ENCODE results near the gene INTS6L.

The INTS6L gene

DNA sequence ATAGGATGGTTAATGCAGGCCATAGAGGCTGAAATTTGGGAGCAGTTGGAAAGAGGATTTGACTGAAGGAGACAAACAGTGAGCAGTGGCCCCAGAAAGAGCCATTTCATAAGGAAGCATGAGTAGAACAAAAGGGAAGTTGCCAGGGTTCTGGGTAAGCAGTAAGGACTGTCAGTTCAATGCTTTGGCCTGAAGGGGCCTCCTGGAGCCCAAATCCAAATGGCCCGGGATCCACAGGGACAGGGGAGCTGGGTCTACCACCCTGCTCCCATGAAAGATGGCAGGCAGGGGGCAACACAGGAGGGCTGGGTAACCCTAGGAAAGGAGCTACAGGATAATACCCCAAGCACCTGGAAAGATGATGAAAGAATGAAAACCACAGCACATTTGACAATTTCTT, 4.1 kb upstream of the INTS6L start:
- H3K4me2 ChIP-seq (ENCODE audit: low read depth, low read length, poor library complexity, severe bottlenecking), result no peak overlapping the region
- no peak for TF ChIP-seq EZH2phosphoT487 (IDR thresholded peaks at IDR 0.05; ENCODE audit: borderline replicate concordance)
- peak; percentile 24 for TF ChIP-seq CTCF (conservative IDR thresholded peaks at IDR 0.05; ENCODE audit: low read length)
- no peak overlapping the region for H3K9ac ChIP-seq (ENCODE audit: low read depth, low read length, poor library complexity, severe bottlenecking)
- 0 out of 2 replicates have a peak overlapping the region, but pooled peaks have one; percentile 27 for H2AFZ ChIP-seq (ENCODE audit: low read length)
- H3K79me2 ChIP-seq (ENCODE audit: insufficient read depth, low read length), result no peaks in the 10 kb centered on the region
- no peak overlapping the region for H3K4me3 ChIP-seq (ENCODE audit: low read length, poor library complexity, severe bottlenecking)
- H4K20me1 ChIP-seq (ENCODE audit: insufficient read depth, low read length, poor library complexity, severe bottlenecking), result no peaks in the 10 kb centered on the region
- no peaks in the 10 kb centered on the region for H3K27me3 ChIP-seq (ENCODE audit: insufficient read depth, low read length, poor library complexity, severe bottlenecking)
- H3K4me1 ChIP-seq (ENCODE audit: insufficient read depth, low read length, poor library complexity, severe bottlenecking), result peaks cover 4% of the 10 kb centered on the region
- no peaks in the 10 kb centered on the region for H3K9me2 ChIP-seq (replicated peaks; ENCODE audit: low read depth, low read length)
- H3K36me3 ChIP-seq (ENCODE audit: insufficient read depth, low read length), result no peaks in the 10 kb centered on the region
- H3F3A ChIP-seq (ENCODE audit: low read depth), result no peaks in the 10 kb centered on the region
- no peaks in the 10 kb centered on the region for H3K9me3 ChIP-seq (ENCODE audit: insufficient read depth, low read depth, low read length)

- H3K36me3 ChIP-seq (ENCODE audit: insufficient read depth, low read length), result no peaks in the 10 kb centered on the region
- H4K20me1 ChIP-seq (ENCODE audit: insufficient read depth, low read length, poor library complexity, severe bottlenecking), result peaks cover 6% of the 10 kb centered on the region
- H3K9me2 ChIP-seq (replicated peaks; ENCODE audit: low read depth, low read length), result no peaks in the 10 kb centered on the region
- H3K27me3 ChIP-seq (ENCODE audit: insufficient read depth, low read length, poor library complexity, severe bottlenecking), result no peaks in the 10 kb centered on the region
- no peak overlapping the region for H3K9ac ChIP-seq (ENCODE audit: low read depth, low read length, poor library complexity, severe bottlenecking)
- H3K79me2 ChIP-seq (ENCODE audit: insufficient read depth, low read length), result peaks cover 13% of the 10 kb centered on the region
- TF ChIP-seq CTCF (conservative IDR thresholded peaks at IDR 0.05; ENCODE audit: low read length), result no peak
- no peak for TF ChIP-seq EZH2phosphoT487 (IDR thresholded peaks at IDR 0.05; ENCODE audit: borderline replicate concordance)
- no peaks in the 10 kb centered on the region for H3F3A ChIP-seq (ENCODE audit: low read depth)
- no peak overlapping the region for H2AFZ ChIP-seq (ENCODE audit: low read length)
- H3K4me2 ChIP-seq (ENCODE audit: low read depth, low read length, poor library complexity, severe bottlenecking), result no peak overlapping the region
- H3K4me3 ChIP-seq (ENCODE audit: low read length, poor library complexity, severe bottlenecking), result no peak overlapping the region
- peaks cover 4% of the 10 kb centered on the region for H3K4me1 ChIP-seq (ENCODE audit: insufficient read depth, low read length, poor library complexity, severe bottlenecking)
- H3K9me3 ChIP-seq (ENCODE audit: insufficient read depth, low read depth, low read length), result no peaks in the 10 kb centered on the region
These were observed 2.3 kb upstream of the INTS6L start for GRCh38 chrX:135518161-135518560.

GRCh38 chrX:135520022-135520552, 373 bp upstream of the INTS6L start:
- no peaks in the 10 kb centered on the region for H3K36me3 ChIP-seq (ENCODE audit: insufficient read depth, low read length)
- H3K9me2 ChIP-seq (replicated peaks; ENCODE audit: low read depth, low read length), result no peaks in the 10 kb centered on the region
- H3K79me2 ChIP-seq (ENCODE audit: insufficient read depth, low read length), result peaks cover 33% of the 10 kb centered on the region
- H3K4me3 ChIP-seq (ENCODE audit: low read length, poor library complexity, severe bottlenecking), result peak overlapping the region; percentile 86
- H3F3A ChIP-seq (ENCODE audit: low read depth), result no peaks in the 10 kb centered on the region
- peak overlapping the region; percentile 82 for H2AFZ ChIP-seq (ENCODE audit: low read length)
- H3K9ac ChIP-seq (ENCODE audit: low read depth, low read length, poor library complexity, severe bottlenecking), result peak overlapping the region; percentile 69
- H3K4me1 ChIP-seq (ENCODE audit: insufficient read depth, low read length, poor library complexity, severe bottlenecking), result peaks cover 19% of the 10 kb centered on the region
- H3K27me3 ChIP-seq (ENCODE audit: insufficient read depth, low read length, poor library complexity, severe bottlenecking), result no peaks in the 10 kb centered on the region
- H3K4me2 ChIP-seq (ENCODE audit: low read depth, low read length, poor library complexity, severe bottlenecking), result peak overlapping the region; percentile 85
- TF ChIP-seq EZH2phosphoT487 (IDR thresholded peaks at IDR 0.05; ENCODE audit: borderline replicate concordance) (no peak), CTCF (conservative IDR thresholded peaks at IDR 0.05; ENCODE audit: low read length) (no peak)
- H3K9me3 ChIP-seq (ENCODE audit: insufficient read depth, low read depth, low read length), result no peaks in the 10 kb centered on the region
- H4K20me1 ChIP-seq (ENCODE audit: insufficient read depth, low read length, poor library complexity, severe bottlenecking), result peaks cover 22% of the 10 kb centered on the region
